Measurements from ENCODE around the gene CNPY4.

Gene CNPY4

GRCh38 chr7:100166970-100167911, 47.8 kb downstream of the CNPY4 start:
- in situ Hi-C loops (cut with MboI; ENCODE audit: low sequenced_read_pairs, unreplicated experiment) = no loop called here
- peak; percentile 46 for DNase-seq (ENCODE audit: low spot score)

GRCh38 chr7:100167912-100168323, 48.5 kb downstream of the CNPY4 start:
- TF ChIP-seq CTCF (IDR thresholded peaks at IDR 0.05; ENCODE audit: borderline replicate concordance, control extremely low read depth, extremely low read depth, insufficient read depth, missing control alignments) = no peak
- in situ Hi-C loops (cut with MboI; ENCODE audit: low sequenced_read_pairs, unreplicated experiment) = no loop called here
- DNase-seq (ENCODE audit: low spot score) = peak; percentile 43

More at GRCh38 chr7:100166970-100167911, 47.8 kb downstream of the CNPY4 start:
- TF ChIP-seq CTCF (IDR thresholded peaks at IDR 0.05; ENCODE audit: borderline replicate concordance, control extremely low read depth, extremely low read depth, insufficient read depth, missing control alignments) = no peak

- no peak for TF ChIP-seq CTCF (IDR thresholded peaks at IDR 0.05; ENCODE audit: borderline replicate concordance, control extremely low read depth, extremely low read depth, insufficient read depth, missing control alignments)
- in situ Hi-C loops (cut with MboI; ENCODE audit: low sequenced_read_pairs, unreplicated experiment) = no loop called here
- peak; percentile 33 for DNase-seq (ENCODE audit: low spot score)
These were observed 49.9 kb downstream of the CNPY4 start for GRCh38 chr7:100169147-100169850.

- DNase-seq (ENCODE audit: low spot score) = no peak
- TF ChIP-seq CTCF (IDR thresholded peaks at IDR 0.05; ENCODE audit: borderline replicate concordance, control extremely low read depth, extremely low read depth, insufficient read depth, missing control alignments) = no peak
- in situ Hi-C loops (cut with MboI; ENCODE audit: low sequenced_read_pairs, unreplicated experiment) = no loop called here
These were observed 50.9 kb downstream of the CNPY4 start for GRCh38 chr7:100170101-100170897.

- TF ChIP-seq CTCF (IDR thresholded peaks at IDR 0.05; ENCODE audit: borderline replicate concordance, control extremely low read depth, extremely low read depth, insufficient read depth, missing control alignments) = no peak
- peak; percentile 68 for DNase-seq (ENCODE audit: low spot score)
- in situ Hi-C loops (cut with MboI; ENCODE audit: low sequenced_read_pairs, unreplicated experiment) = no loop called here
These were observed 51.8 kb downstream of the CNPY4 start for GRCh38 chr7:100171087-100171681.

GRCh38 chr7:100171840-100172239, 52.4 kb downstream of the CNPY4 start:
- no peak for TF ChIP-seq CTCF (IDR thresholded peaks at IDR 0.05; ENCODE audit: borderline replicate concordance, control extremely low read depth, extremely low read depth, insufficient read depth, missing control alignments)
- no peak for DNase-seq (ENCODE audit: low spot score)
- in situ Hi-C loops (cut with MboI; ENCODE audit: low sequenced_read_pairs, unreplicated experiment) = no loop called here

All from GM13976 (cell line).